HG03108 (cell line): Measurements from ENCODE around the gene TLL1.

Source experiments
- ATAC-seq: cut with Tn5 transposase; IDR thresholded peaks from one replicate; pipeline ENCODE4 v1.9.1; 2021; ENCODE audit warnings: moderate library complexity; ENCODE audit not compliant: unreplicated experiment

TLL1 gene

DNA sequence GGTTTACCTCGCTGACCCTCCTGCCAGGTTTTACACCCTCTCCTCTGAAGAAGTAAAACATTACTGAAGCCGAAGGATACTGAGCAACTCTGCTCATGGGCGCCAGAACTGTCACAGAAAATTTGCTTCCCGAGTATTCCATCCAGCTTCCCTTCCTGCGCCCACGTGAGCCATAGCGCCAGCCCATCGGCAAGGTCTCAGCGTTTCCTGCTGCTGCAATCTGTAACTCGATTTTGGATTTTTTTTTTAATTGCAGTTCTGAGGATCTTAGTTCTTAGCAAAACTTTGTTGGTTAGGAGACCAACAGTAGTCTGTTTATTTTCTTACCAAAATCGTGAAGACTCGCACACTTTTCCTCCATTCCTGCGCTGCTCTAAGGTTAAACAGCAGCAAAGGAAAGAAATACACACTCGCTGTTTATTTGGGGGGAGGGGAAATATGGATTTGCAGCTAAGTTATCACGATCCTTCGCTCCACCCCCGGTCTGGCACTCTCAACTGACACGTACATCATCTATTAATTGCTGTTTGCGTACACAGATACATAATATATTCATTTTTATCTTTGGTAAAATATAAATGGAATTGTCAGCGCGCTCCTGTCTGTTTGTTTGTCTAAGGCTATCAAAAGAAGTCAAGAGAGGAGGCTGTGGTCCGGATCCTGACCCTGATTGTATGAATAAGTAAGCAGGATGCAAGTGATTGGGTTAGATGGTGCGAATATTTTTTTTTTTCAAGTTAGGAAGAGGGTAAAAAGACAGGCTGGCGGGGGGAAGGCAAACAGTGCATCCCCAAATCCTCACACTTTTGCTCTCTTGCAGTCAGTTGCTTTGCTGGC lies at the start of gene TLL1:
TLL1 (plus strand) TSS at position 777 of the 837 bp plus-strand sequence. CDS start 668 bp downstream, outside the sequence.
- ATAC-seq: no peak

DNA sequence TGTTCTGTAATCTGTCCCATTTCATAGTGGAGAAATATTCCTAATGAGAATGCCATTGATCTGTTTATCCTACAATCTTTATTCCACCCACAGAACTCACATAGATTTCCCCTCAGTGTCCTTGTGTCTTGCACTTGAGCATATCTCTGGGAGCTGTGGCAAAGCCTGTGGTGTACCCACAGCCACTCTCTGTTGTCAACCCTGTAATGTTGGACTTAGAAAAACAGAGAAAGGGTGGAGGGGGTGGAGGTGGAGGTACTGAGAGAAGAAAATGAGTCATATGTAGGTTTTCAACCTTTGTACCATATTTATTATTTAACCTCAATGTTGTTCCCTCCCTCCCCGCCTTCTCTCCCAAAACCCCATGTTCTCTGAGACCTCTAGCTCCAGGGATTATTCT lies 46.9 kb upstream of the TLL1 start:
- no peak for ATAC-seq

DNA sequence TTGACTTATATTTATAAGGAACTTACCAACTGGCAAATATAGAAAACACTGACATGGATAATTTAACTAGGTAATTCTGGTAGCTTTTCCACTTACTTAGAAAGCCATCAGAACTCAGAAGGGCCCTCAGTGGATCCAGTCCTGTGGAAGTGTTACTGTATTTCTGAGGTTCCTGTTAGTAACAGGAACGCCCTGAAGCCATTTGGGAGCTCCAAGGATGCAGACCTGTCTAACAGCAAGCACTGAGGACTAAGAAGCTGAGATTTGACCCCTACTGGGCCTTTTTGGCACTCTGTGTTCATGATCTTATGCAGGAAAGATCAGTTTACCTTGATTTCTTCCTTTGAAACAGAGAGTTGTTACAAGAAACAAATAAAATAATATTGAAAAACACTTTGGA lies 46.0 kb upstream of the TLL1 start:
- no peak for ATAC-seq

DNA sequence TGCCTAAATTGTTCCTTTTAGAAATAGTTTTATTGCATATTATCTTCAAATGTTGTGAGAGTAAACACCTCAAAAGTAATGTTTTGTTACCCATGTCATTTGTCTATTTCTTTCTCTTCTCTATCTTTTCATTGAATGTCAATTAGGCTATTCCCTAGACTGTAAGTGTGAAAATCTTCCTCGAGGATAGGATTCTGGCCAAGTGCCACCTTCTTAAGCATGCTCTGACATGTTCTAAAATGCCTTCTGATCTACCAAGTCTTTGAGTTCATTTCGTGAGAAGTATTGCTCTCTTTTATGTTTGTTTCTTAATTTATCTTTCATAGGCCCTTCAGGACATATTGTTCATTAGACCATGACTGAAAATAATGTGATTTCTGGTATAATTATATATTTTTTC lies 44.1 kb upstream of the TLL1 start:
- no peak for ATAC-seq

DNA sequence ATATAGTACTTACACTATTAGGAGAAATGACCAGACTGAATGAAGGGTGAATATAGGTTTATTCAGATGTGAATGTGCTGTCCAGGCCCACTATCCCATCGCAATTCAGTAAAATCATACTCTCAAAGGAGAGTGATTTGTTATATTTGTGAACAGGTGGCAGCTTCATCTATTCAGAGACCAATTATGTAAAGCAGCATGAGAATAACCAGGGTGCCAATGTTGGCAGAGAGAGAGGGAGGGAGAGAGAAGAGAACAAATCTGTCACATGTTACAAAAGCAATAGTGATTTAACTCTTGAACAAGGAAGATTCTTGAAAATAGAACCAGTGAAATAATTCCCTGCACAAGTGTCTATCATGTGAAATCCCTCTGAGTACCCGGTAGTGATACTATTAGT lies 38.9 kb upstream of the TLL1 start:
- ATAC-seq: no peak

DNA sequence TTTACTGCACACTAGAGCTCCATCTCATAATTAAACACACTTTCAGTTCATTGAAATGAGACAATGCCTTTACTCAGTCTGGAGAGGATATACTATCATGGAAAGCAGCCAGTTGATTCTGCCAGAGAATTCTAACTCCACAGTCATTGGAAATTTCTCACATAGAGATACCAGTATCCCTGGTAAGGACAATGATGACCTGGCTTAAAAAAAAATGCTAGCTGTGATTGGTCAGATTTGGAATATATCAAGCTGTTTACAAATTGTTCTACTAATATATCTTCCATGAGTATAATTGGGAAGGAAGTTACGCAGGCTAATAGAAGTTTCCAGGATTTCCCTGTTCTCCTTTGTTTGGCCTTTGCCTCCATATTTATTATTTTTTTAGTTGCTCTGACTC lies 34.5 kb upstream of the TLL1 start:
- no peak for ATAC-seq

DNA sequence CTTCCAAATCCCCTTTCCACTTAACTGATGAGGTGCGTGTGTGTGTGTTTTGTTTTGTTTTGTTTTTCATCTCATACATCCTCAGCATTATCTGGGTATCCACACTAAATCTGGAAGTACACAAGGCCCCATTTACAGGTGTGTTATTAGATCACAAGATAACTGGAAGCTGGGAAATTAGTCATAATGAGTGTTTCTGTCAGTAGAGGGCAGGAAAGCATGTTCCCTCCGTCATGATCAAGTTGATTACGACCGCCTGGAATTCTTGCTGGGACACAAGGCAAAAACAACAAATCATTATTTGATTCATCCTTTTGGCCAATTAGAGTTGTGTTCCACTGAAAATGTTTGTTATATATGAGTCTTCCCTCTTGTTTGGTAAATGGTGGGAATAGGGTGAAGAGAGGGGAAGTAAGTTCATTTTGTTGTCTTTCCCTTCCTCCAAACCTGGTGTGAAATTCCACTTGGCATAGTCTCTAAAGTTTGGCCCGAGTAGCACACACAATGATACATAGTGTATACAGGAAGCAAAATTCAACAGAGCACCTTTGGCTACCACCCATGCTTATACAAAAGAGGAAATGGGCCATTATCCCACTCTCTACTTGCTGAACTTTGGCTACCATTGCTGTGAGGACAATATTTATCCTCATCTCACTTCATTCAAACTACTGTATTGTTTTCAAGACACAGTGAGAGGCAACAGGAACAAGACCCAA lies 33.3 kb upstream of the TLL1 start:
- ATAC-seq: no peak

DNA sequence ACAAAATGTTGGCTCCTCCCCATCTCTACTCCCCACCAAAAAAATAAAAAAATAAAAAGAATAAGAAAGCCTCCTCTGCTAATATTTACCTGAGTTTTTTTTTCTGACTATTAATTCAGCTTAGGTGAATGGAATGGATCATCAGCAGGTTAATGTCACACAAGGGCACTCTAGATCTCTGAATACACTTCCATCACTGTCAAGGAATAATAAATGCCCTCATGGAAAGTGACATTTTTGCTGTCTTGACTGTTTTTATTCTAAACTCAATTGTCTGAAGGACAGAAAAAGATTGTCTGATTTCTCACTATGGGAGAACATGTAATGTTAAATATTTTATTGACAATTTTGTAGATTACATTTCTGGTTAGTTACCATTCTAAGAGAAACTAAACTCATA lies 30.4 kb upstream of the TLL1 start:
- ATAC-seq: no peak

DNA sequence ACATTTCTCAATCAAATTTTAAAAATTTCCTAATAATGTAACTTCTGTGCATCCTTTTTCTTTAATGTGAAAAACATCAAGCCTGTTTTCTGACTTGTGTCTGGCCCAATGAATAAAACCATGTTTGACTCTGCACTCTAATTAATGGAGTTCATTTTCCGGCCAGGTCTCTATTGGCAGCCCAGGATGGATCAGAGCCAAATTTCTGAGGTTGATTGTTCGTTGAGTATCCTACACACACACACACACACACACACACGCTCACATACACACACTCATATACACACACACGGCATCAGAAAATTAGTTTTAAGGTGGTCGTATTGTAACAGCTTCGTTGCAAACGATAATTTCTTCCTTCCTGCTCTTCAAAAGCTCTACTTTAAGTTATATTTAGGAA lies 28.9 kb upstream of the TLL1 start:
- ATAC-seq: no peak

DNA sequence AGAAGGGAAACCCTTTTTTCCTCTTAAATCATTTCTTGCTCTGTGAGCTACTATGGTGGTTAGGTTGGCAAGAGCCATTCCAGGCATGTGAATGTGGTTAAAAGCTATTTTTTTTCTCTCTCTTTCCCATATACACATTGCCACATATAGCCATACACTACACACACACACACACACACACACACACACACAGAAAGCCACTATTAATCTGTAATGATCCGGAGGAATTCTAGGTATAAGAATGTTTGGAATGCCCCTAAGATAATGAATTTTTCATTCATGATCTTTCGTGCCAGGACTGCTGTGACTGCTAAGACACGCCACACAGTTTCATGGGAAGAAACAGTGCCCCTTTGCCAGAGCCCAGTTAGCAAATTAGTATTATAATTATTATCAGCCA lies 21.8 kb upstream of the TLL1 start:
- no peak for ATAC-seq

DNA sequence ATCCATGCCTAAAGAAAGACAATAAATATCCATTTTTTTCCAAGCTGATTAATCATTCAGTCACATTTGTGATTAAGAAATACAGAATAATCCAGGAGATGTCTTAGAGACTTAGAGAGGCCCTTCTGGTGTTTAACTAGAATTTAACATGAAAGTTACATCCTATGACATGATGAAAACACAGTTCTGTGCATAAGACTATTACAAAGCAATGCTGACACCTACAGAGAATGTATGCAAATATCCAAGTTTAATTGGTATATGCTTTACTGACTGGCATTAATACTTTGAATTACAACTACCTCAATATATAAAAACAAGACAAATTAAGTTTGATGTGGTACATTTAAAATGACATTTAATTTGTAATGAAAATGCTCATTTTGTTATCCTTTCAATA lies 17.8 kb upstream of the TLL1 start:
- ATAC-seq: no peak

DNA sequence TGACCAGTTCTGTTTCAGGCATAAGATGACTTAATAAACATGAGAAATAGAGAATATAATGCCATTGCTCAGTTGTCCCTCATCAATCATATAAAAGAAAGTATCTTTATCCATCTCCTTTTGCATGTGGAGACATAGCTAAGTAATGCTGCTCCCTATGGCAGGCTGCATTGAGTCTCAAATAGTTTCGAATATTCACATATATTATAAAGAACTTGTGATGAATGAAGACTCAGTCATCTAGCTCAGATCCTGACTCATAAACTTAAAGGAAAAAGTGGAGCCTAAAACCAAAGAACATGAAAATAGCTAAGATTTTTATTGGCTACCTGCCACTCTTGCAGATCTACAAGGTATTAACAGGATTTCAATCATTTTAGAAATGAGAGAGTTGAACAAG lies 11.7 kb upstream of the TLL1 start:
- no peak for ATAC-seq

DNA sequence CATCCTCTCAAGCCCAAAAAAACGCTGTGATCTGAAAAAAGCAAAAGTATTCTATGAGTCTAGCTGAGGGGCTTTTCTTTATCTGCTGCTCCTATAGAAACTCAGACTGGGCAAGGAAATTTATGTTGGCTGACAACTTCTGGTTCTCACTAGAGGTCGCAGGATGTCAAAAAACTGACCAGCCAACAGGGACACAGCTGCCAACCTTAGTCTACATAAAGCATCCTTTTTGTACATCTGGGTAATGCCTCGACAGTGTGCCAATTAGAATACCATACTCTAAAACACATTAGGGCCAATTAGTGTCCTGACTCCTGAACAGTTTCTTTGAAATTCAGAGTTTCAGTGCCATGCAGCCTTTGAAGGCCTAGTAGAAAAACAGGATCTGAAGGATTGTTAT lies 8.8 kb upstream of the TLL1 start:
- no peak for ATAC-seq

DNA sequence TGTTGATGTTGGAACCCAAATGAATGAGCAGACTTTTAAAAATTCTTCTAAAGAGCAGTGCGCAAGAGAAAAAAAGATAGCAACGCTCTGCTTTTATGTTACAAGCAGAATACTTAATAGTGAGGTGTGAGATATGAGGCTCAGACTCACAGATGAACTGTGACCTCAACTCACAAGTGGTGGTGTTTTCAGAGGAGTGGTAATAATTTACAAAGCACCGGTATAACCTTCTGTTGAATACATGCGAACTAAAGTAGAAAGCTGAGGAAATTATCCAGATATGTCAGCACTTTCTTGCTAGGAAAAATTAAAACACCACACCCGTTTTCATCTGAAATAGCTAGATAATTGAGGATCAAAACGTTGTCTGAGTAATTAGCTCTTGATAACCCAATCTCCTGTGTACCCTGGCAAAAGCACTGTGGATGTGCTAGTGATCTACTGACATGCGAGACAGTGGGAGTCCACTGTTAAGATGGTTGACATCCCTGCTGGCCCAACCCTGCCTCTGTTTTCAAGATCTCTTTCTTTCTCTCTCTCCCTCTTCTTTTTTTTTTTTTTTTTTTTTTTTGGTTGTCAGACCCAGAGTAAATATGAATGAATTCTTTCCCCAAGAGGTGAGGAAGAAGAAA lies 6.9 kb upstream of the TLL1 start:
- no peak for ATAC-seq

DNA sequence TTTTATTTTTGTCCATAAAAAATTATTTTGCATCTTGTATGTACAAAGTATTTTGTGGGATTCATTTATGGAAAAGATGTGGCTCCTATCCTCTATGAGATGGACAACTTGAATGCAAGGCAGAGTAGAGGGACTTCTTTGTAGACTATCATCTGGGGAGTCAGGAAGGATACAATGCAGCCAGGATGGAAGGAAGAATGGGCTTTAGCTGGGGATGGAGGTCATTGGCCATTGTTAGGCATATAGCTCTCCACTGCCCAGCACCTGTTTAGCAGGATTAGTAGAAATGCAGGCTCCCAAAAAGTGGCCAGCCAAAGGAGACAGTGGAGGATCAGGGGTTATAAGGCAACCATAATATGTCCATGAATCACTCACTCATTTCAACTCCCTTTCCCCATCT lies 5.1 kb upstream of the TLL1 start:
- ATAC-seq: no peak

DNA sequence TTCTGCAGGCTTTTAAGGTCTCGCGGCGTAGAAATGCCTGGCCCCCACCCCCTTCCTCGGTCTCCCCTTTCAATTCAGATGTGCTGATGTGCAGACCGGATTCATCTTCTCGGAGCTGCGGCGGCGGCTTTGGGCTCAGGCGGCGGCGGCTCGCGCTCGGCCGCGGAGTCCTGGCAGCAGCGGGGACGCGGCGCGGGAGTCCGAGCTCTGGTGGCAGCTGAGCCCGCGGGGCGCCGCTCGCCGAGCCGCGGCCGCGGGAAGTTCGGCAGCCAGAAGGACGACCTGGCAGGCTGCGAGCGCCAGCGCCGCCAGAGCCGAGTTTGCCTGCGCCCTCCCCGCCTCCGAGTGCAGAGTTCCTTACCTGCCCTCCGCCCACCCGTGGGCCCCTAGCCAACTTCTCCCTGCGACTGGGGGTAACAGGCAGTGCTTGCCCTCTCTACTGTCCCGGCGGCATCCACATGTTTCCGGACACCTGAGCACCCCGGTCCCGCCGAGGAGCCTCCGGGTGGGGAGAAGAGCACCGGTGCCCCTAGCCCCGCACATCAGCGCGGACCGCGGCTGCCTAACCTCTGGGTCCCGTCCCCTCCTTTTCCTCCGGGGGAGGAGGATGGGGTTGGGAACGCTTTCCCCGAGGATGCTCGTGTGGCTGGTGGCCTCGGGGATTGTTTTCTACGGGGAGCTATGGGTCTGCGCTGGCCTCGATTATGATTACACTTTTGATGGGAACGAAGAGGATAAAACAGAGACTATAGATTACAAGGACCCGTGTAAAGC lies 448 bp downstream of the TLL1 start:
- ATAC-seq: no peak

DNA sequence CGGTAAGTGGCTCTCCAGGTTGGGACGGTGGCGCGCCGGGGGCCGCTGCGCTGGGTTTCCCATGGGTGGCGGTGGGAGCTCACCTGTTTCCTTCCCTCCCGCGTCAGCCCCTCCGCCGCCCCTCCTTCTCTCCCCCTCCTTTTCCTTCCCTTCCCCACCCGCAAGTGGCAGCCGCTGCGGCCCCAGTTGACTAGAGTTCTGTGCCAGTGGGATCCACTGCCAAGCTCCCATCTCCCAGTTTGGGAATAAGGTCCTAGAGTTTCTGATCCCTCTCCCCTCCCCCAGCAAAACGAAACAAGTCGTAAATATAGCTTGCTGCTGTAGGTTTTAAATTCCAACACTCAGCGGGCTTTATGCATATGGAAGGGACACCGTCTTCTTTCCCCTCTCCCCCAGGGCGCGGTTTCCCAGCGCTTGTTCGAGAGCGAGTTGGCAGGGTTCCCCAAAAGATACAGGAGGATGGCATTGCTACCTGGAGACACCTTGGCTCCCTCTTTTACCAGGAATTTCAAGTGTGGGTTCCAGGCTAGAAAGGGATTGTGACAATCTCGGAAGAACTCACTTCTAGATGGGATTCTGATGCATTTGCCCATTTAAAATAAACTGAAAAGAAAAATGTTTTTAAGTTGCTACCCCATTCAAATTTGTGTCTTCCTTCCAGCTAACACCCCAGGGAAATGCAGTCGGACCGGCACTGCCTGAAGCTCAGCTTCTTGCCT lies 1.2 kb downstream of the TLL1 start:
- ATAC-seq: no peak

DNA sequence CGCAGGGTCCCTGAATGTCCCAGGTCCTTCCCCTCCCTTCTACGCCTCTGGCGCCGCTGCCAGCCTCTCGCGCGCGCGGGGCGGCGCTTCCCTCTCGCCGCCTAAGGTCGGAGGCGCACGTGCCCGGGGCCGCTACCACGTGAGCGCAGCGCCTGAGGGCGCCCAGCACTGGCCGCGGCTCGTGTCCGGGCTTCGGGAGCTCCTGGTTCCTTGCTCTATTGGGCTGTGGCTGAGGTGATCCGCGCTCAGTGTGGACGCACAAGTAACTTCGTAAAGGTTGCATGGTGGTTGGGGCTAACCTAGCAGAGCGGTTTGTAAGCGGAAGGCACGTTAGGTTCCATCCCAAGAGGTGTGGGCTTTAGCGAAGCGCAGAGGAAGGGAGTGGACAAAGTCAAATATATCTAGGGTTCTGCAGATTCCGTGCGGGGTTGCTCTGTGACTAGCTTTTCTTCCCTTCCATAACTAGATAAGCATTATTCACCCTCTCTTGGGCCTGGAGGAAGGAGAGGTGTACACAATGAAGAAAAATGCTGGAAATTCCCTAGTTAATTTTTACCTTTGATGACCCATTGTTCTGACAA lies 1.8 kb downstream of the TLL1 start:
- ATAC-seq: no peak

DNA sequence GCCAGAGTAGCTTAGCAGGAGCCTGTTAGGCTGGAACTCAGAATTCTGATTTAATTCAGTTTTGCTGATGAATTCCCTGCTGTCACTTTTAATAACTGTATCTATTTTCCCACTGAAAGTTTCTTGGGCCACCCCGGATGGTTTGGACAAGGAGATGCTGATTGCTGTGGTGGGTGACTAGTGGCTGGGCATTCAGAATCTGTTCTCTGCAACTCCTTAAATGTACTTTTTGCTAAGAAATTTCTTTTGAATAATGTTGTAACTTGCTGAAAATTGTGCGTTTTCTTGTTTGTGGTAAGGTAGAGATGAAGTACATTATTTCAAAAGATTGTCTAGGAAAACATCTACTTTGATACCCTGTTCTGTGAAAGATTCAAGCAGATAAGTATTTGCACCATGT lies 2.4 kb downstream of the TLL1 start:
- no peak for ATAC-seq

DNA sequence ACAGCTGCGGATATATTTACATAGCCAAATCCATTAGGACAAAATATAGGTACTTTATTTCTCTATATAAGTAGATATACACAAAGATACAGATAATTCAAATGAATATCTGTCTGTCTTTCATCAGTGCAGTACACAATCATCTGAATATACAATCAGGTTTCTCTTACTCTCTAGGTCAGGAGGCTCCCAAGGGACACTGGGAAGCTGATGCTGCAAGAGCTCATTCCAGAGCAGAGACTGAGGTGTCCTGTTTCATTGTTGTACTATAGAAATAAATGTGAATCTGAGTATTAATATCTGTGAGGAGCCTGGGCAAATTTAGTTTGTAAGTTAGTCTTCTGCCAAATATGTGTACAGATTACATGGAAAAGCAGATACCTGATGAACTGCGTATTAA lies 4.2 kb downstream of the TLL1 start:
- ATAC-seq: no peak
